Epithelial cell of esophagus (primary cell): ENCODE results near the gene CRYAB.

Experiments used
- DNase-seq: peaks from one replicate; pipeline ENCODE4 v3.0.0; 2010; ENCODE audit warnings: low read depth
- H3K4me3 ChIP-seq: 2 replicates; pipeline ENCODE4 v1.5.1; 2011; ENCODE audit warnings: mild to moderate bottlenecking, low read length, control low read depth
- TF ChIP-seq, protein P1 (sequence below): IDR thresholded peaks from 2 replicates; pipeline ENCODE4 v1.5.1; 2011; ENCODE audit warnings: low read depth, mild to moderate bottlenecking, low read length, control low read depth, inconsistent platforms; ENCODE audit not compliant: insufficient read depth; ENCODE audit errors: missing control alignments

CRYAB gene

GRCh38 chr11:111939836-111940604 is 28.4 kb upstream of the CRYAB start:
- peak; percentile 82 for DNase-seq
- TF ChIP-seq, protein P1, sequence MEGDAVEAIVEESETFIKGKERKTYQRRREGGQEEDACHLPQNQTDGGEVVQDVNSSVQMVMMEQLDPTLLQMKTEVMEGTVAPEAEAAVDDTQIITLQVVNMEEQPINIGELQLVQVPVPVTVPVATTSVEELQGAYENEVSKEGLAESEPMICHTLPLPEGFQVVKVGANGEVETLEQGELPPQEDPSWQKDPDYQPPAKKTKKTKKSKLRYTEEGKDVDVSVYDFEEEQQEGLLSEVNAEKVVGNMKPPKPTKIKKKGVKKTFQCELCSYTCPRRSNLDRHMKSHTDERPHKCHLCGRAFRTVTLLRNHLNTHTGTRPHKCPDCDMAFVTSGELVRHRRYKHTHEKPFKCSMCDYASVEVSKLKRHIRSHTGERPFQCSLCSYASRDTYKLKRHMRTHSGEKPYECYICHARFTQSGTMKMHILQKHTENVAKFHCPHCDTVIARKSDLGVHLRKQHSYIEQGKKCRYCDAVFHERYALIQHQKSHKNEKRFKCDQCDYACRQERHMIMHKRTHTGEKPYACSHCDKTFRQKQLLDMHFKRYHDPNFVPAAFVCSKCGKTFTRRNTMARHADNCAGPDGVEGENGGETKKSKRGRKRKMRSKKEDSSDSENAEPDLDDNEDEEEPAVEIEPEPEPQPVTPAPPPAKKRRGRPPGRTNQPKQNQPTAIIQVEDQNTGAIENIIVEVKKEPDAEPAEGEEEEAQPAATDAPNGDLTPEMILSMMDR, result no peak
- H3K4me3 ChIP-seq, result no peak overlapping the region

DNA sequence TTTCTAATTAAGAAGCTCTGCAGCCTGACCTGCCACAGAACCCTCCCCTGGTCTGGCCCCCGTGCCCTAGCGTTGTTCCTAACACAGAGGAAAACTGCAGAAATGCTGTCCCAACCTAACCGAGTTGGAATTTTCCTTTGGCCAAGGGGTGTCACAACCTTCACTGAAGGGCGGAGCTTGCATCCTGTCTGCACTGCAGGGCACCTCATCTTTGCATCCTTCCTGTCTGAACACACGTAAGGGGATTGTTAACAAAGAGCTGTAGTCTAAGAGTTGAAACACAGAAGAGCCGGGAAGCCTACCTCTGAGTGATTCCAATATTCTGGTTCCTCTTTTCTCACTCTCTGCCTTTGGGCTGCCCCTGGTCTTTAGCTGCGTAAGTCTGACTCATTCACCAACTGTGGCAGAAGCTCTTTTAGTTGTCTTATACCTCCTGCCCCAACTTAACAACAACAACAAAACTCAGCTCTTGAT is 27.2 kb upstream of the CRYAB start:
- no peak overlapping the region for H3K4me3 ChIP-seq
- TF ChIP-seq, protein P1, result no peak
- peak; percentile 62 for DNase-seq

DNA sequence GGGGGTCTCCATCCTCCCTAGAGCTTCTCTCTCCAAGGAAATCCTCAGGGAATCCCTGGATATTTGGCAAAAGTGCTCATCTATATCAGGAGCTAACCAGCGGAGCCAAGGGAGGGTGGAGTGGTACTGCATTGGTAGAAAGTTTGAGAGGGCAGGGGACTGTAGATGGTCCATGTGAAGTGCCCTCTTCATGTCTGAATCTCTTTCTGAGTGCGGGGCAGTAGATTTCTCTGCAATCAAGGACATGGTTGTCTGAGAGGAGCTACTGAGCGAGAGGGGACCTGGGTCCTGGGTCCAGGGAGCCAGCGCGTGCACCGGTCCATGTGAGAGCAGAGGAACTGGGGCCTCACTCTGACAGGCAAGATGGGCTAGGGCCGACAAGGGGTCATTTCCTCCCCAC is 26.3 kb upstream of the CRYAB start:
- DNase-seq, result no peak
- no peak overlapping the region for H3K4me3 ChIP-seq

DNA sequence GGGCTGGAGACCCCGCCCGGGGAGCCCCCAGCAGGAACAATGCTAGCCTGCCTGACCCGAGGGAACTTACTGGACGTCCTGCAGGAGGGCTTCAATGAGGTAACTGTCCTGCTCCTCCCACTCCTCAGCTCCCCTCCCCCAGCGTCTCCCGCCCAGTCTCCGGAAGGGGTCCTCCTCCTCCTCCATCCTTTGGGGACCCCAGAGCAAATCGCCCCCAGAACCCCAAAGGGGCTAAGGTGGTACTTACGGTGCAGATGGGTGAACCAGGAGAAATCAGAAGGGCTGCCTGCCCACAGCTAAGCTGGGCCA is 25.8 kb upstream of the CRYAB start:
- TF ChIP-seq, protein P1, result no peak
- peak overlapping the region; percentile 49 for H3K4me3 ChIP-seq
- DNase-seq, result no peak

More for the DNA sequence above, 26.3 kb upstream of the CRYAB start:
- TF ChIP-seq, protein P1, result no peak

DNA sequence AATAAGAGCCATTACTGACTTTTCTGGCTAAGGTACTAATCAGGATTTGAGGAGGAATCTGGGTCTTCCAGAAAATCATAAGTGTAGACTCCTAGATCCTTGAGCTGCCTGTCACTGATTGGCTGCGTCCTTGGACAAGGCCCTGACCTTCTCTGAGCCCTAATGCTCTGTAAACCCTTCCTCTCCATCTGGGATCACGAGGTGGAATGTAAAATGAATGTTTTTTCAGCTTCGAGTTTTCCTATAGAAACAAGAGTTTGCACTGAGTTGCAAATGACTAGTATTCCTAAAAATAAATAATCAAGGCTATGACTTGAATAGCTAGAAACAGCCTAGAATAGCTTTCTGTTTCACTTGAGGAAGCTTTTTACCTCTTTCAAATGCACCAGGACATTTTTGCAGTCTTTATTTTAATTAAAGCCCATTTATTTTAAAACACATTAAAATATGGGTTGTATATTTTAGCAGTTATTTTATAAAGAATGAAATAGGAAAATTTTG is 24.5 kb upstream of the CRYAB start:
- TF ChIP-seq, protein P1, result no peak
- DNase-seq, result no peak
- no peak overlapping the region for H3K4me3 ChIP-seq

GRCh38 chr11:111935317-111936039 is 23.9 kb upstream of the CRYAB start:
- DNase-seq, result no peak
- H3K4me3 ChIP-seq, result no peak overlapping the region

More at GRCh38 chr11:111935317-111936039, 23.9 kb upstream of the CRYAB start:
- TF ChIP-seq, protein P1, result no peak
